Measurements from ENCODE around the gene ZNF385D. TPM values are rescaled to one million over a fixed set of nuclear protein-coding genes. Genes with fewer than 3 reads are reported as not detected.

Gene ZNF385D
- total and polyA plus RNA-seq, 7 donors, result under 0.01 to 4.3 (median 1.2) TPM

- 38 to 57% methylated on average over 4 of the region's 4 CpGs for WGBS, 2 donors
- TF ChIP-seq POLR2AphosphoS5 (IDR thresholded peaks at IDR 0.05) (no peak), EP300 (IDR thresholded peaks at IDR 0.05) (no peak), POLR2A (IDR thresholded peaks at IDR 0.05) (no peak), CTCF (IDR thresholded peaks at IDR 0.05) (no peak)
These were observed 129.8 kb downstream of the ZNF385D start for GRCh38 chr3:21621181-21621651.

GRCh38 chr3:21620511-21621155, 130.4 kb downstream of the ZNF385D start:
- Histone ChIP-seq H3K36me3 (no peaks in the 10 kb centered on the region), H3K27me3 (no peaks in the 10 kb centered on the region), H3K4me3 (no peak overlapping the region), H3K9me3 (no peaks in the 10 kb centered on the region), H3K4me1 (no peaks in the 10 kb centered on the region), H3K27ac (no peak overlapping the region)
- TF ChIP-seq POLR2AphosphoS5 (IDR thresholded peaks at IDR 0.05) (no peak), CTCF (IDR thresholded peaks at IDR 0.05) (no peak), POLR2A (IDR thresholded peaks at IDR 0.05) (no peak), EP300 (IDR thresholded peaks at IDR 0.05) (no peak)
- no peak for DNase-seq
- intact Hi-C loops (cut with DNase I), result no loop called here
- WGBS, 2 donors, result 34 to 67% methylated on average over 8 of the region's 8 CpGs

More at GRCh38 chr3:21621181-21621651, 129.8 kb downstream of the ZNF385D start:
- H3K9me3 ChIP-seq, result no peaks in the 10 kb centered on the region
- no peaks in the 10 kb centered on the region for H3K27me3 ChIP-seq
- H3K36me3 ChIP-seq, result no peaks in the 10 kb centered on the region
- no peak overlapping the region for H3K4me3 ChIP-seq
- H3K4me1 ChIP-seq, result no peaks in the 10 kb centered on the region
- no peak overlapping the region for H3K27ac ChIP-seq
- DNase-seq, result no peak
- intact Hi-C loops (cut with DNase I), result no loop called here

GRCh38 chr3:21618695-21619094, 132.3 kb downstream of the ZNF385D start:
- H3K27ac ChIP-seq, result no peak overlapping the region
- TF ChIP-seq EP300 (IDR thresholded peaks at IDR 0.05) (no peak), CTCF (IDR thresholded peaks at IDR 0.05) (no peak)
- no peaks in the 10 kb centered on the region for H3K27me3 ChIP-seq
- no peaks in the 10 kb centered on the region for H3K36me3 ChIP-seq
- no peaks in the 10 kb centered on the region for H3K4me1 ChIP-seq
- H3K4me3 ChIP-seq, result no peak overlapping the region
- H3K9me3 ChIP-seq, result no peaks in the 10 kb centered on the region
- intact Hi-C loops (cut with DNase I), result no loop called here
- DNase-seq, result no peak
- WGBS, 2 donors, result 52 to 56% methylated on average over 2 of the region's 2 CpGs

- TF ChIP-seq POLR2AphosphoS5 (IDR thresholded peaks at IDR 0.05), result no peak
- no peak for TF ChIP-seq POLR2A (IDR thresholded peaks at IDR 0.05)
- TF ChIP-seq CTCF (IDR thresholded peaks at IDR 0.05), result no peak
- no peak for TF ChIP-seq EP300 (IDR thresholded peaks at IDR 0.05)
- no peak overlapping the region for H3K27ac ChIP-seq
- no peaks in the 10 kb centered on the region for H3K4me1 ChIP-seq
- H3K9me3 ChIP-seq, result no peaks in the 10 kb centered on the region
- no peaks in the 10 kb centered on the region for H3K36me3 ChIP-seq
- H3K27me3 ChIP-seq, result no peaks in the 10 kb centered on the region
- 73 to 85% methylated on average over 3 of the region's 3 CpGs for WGBS, 2 donors
- intact Hi-C loops (cut with DNase I), result no loop called here
- H3K4me3 ChIP-seq, result no peak overlapping the region
- DNase-seq, result no peak
These were observed 137.5 kb downstream of the ZNF385D start for GRCh38 chr3:21613372-21614070.
